Fibroblast of lung (primary cell): ENCODE measurements around the gene EPG5. TPM values are rescaled to one million over a fixed set of nuclear protein-coding genes. Genes with fewer than 3 reads are reported as not detected.
"Not testable (repeated sequence)": the region's sequence is repeated elsewhere in the genome, so short reads cannot be mapped to it uniquely, and the experiment has no call there.

Experiments used
- DNase-seq, 2 donors: peaks; one replicate each; pipeline versions ENCODE4 v3.0.0 to v3.0.0-alpha.2; 2010; ENCODE audit warnings: low read depth in 2 of 2
- H2AFZ ChIP-seq: 2 replicates; pipeline ENCODE4 v1.5.1; 2012; ENCODE audit warnings: low read length, control low read depth, inconsistent platforms
- H3K27ac ChIP-seq: 2 replicates; pipeline ENCODE4 v1.5.1; 2011; ENCODE audit warnings: low read length, control low read depth; ENCODE audit not compliant: insufficient read depth
- H3K27me3 ChIP-seq: 2 replicates; pipeline ENCODE4 v1.5.1; 2011; ENCODE audit warnings: mild to moderate bottlenecking, low read length; ENCODE audit not compliant: control insufficient read depth, insufficient read depth
- H3K36me3 ChIP-seq: 2 replicates; pipeline ENCODE4 v1.5.1; 2011; ENCODE audit warnings: low read length; ENCODE audit not compliant: control insufficient read depth, insufficient read depth
- H3K4me1 ChIP-seq: 2 replicates; pipeline ENCODE4 v1.5.1; 2011; ENCODE audit warnings: low read length; ENCODE audit not compliant: control insufficient read depth, insufficient read depth; ENCODE audit errors: extremely low read depth
- H3K4me2 ChIP-seq: 2 replicates; pipeline ENCODE4 v1.5.1; 2011; ENCODE audit warnings: low read length, control low read depth; ENCODE audit not compliant: insufficient read depth; ENCODE audit errors: extremely low read depth
- H3K4me3 ChIP-seq, 4 experiments: fragments of 200-600 bp in 1 of 4; sonication (generic) in 1 of 4; replicated peaks in 1 of 4; 2 replicates each; pipeline ENCODE4 v1.5.1; 2011 to 2016; ENCODE audit warnings: low read length in 4 of 4, low read depth in 3 of 4, mild to moderate bottlenecking in 3 of 4, control low read depth in 2 of 4, inconsistent platforms in 1 of 4, mixed read lengths in 1 of 4; ENCODE audit not compliant: insufficient read depth in 1 of 4; ENCODE audit errors: control extremely low read depth in 1 of 4
- H3K79me2 ChIP-seq: 2 replicates; pipeline ENCODE4 v1.5.1; 2012; ENCODE audit warnings: mild to moderate bottlenecking, low read length, inconsistent platforms; ENCODE audit not compliant: control insufficient read depth, insufficient read depth
- H3K9ac ChIP-seq: 2 replicates; pipeline ENCODE4 v1.5.1; 2011; ENCODE audit warnings: mild to moderate bottlenecking, low read length, control low read depth; ENCODE audit not compliant: insufficient read depth
- H3K9me3 ChIP-seq: 2 replicates; pipeline ENCODE4 v1.5.1; 2012; ENCODE audit warnings: low read depth, low read length; ENCODE audit not compliant: control insufficient read depth, insufficient read depth
- H4K20me1 ChIP-seq: 2 replicates; pipeline ENCODE4 v1.5.1; 2011; ENCODE audit warnings: low read length; ENCODE audit not compliant: control insufficient read depth, insufficient read depth; ENCODE audit errors: extremely low read depth
- CTCF ChIP-seq, 2 donors: IDR thresholded peaks in 1 of 2; conservative IDR thresholded peaks in 1 of 2; 1 replicate in 1 of 2; 2 replicates in 1 of 2; pipeline ENCODE4 v1.5.1; 2011 to 2012; ENCODE audit warnings: low read length in 2 of 2, control low read depth in 1 of 2, inconsistent platforms in 1 of 2, low read depth in 1 of 2, mild to moderate bottlenecking in 1 of 2
- EZH2 ChIP-seq: IDR thresholded peaks from 2 replicates; pipeline ENCODE4 v1.5.1; 2012; ENCODE audit warnings: low read length, control low read depth, mild to moderate bottlenecking; ENCODE audit errors: missing control alignments
- polyA plus RNA-seq, 2 donors: library from polyadenylated mRNA; depleted of rRNA in 1 of 2; stranded (reverse) in 1 of 2; unstranded in 1 of 2; fragments of >200 nt; gene quantifications; 2 replicates each; pipeline ENCODE4 v1.2.1, GENCODE V29; 2011 to 2012; ENCODE audit warnings: missing spikeins in 1 of 2
- total RNA-seq: library from RNA; depleted of rRNA; stranded (reverse); fragments of >200 nt; gene quantifications from 2 replicates; pipeline ENCODE4 v1.2.1, GENCODE V29; 2014

The EPG5 gene
- total and polyA plus RNA-seq, 2 donors (not counting 1 experiment from before 2014, with no cell fraction given), result 60.0 to 87.4 TPM

GRCh38 chr18:45997700-45998151, 30.6 kb upstream of the EPG5 start:
- no peak overlapping the region for H3K9ac ChIP-seq
- H3K9me3 ChIP-seq, result no peaks in the 10 kb centered on the region
- no peak overlapping the region for H3K4me2 ChIP-seq
- no peaks in the 10 kb centered on the region for H3K36me3 ChIP-seq
- H3K79me2 ChIP-seq, result no peaks in the 10 kb centered on the region
- no peaks in the 10 kb centered on the region for H3K27me3 ChIP-seq
- no peaks in the 10 kb centered on the region for H4K20me1 ChIP-seq
- H3K27ac ChIP-seq, result no peak overlapping the region
- TF ChIP-seq CTCF (conservative IDR thresholded peaks at IDR 0.05 in 1 of 2, IDR thresholded peaks at IDR 0.05 in 1 of 2; ENCODE audit: low read depth in 1 of 2, low read length in 2 of 2) (no peak), EZH2 (no peak)
- no peak overlapping the region for H2AFZ ChIP-seq
- no peak overlapping the region for H3K4me3 ChIP-seq
- H3K4me1 ChIP-seq, result no peaks in the 10 kb centered on the region
- no peak for DNase-seq

- Histone ChIP-seq H3K27me3 (no peaks in the 10 kb centered on the region), H3K9ac (no peak overlapping the region)
- no peak for DNase-seq
Measured at GRCh38 chr18:45995461-45995860, 28.3 kb upstream of the EPG5 start.

GRCh38 chr18:45993438-45993837, 26.3 kb upstream of the EPG5 start:
- Histone ChIP-seq H3K36me3 (no peaks in the 10 kb centered on the region), H3K4me1 (no peaks in the 10 kb centered on the region), H3K4me2 (no peak overlapping the region), H4K20me1 (no peaks in the 10 kb centered on the region), H3K79me2 (no peaks in the 10 kb centered on the region), H3K9ac (no peak overlapping the region), H3K4me3 (no peak overlapping the region), H3K9me3 (no peaks in the 10 kb centered on the region), H3K27me3 (no peaks in the 10 kb centered on the region), H2AFZ (no peak overlapping the region), H3K27ac (peak overlapping the region; percentile 14)
- TF ChIP-seq CTCF (conservative IDR thresholded peaks at IDR 0.05 in 1 of 2, IDR thresholded peaks at IDR 0.05 in 1 of 2; ENCODE audit: low read depth in 1 of 2, low read length in 2 of 2) (no peak), EZH2 (no peak)
- peak; percentile 43 to 89 for DNase-seq

More at GRCh38 chr18:45995461-45995860, 28.3 kb upstream of the EPG5 start:
- no peaks in the 10 kb centered on the region for H4K20me1 ChIP-seq
- no peak overlapping the region for H3K27ac ChIP-seq
- H3K4me1 ChIP-seq, result no peaks in the 10 kb centered on the region
- H3K9me3 ChIP-seq, result no peaks in the 10 kb centered on the region
- H3K36me3 ChIP-seq, result no peaks in the 10 kb centered on the region
- H3K4me3 ChIP-seq, result no peak overlapping the region
- H2AFZ ChIP-seq, result no peak overlapping the region
- H3K79me2 ChIP-seq, result no peaks in the 10 kb centered on the region
- no peak for TF ChIP-seq CTCF (conservative IDR thresholded peaks at IDR 0.05 in 1 of 2, IDR thresholded peaks at IDR 0.05 in 1 of 2; ENCODE audit: low read depth in 1 of 2, low read length in 2 of 2)
- TF ChIP-seq EZH2, result no peak
- no peak overlapping the region for H3K4me2 ChIP-seq

- H3K4me1 ChIP-seq, H3K4me2 ChIP-seq, H3K79me2 ChIP-seq, H4K20me1 ChIP-seq, DNase-seq, H3K27ac ChIP-seq, H3K9ac ChIP-seq, H3K36me3 ChIP-seq, H3K27me3 ChIP-seq, H3K9me3 ChIP-seq, H2AFZ ChIP-seq, H3K4me3 ChIP-seq: not testable (repeated sequence)
Measured at GRCh38 chr18:45992527-45992926, 25.4 kb upstream of the EPG5 start.
